CD4-positive, alpha-beta T cell (primary cell): ENCODE results near the gene FRYL. TPM values are rescaled to one million over a fixed set of nuclear protein-coding genes. Genes with fewer than 3 reads are reported as not detected.
"Not testable (repeated sequence)": the region's sequence is repeated elsewhere in the genome, so short reads cannot be mapped to it uniquely, and the experiment has no call there.

Experiments used
- ATAC-seq: fragments of 200-7000 bp; cut with Tn5 transposase; one replicate; pipeline ENCODE4 v1.10.0; 2022; ENCODE audit warnings: mild to moderate bottlenecking; ENCODE audit not compliant: poor library complexity
- CTCF ChIA-PET: fragments of 350-600 bp; sonication (Branson Sonifier 250); formaldehyde crosslinking; loops from one replicate; lab custom pipeline; 2021; ENCODE audit warnings: antibody characterized with exemption, inconsistent platforms; lab: Charles Lee
- POLR2A ChIA-PET: fragments of 350-600 bp; sonication (Branson Sonifier 250); formaldehyde crosslinking; loops from one replicate; lab custom pipeline; 2021; ENCODE audit warnings: antibody characterized with exemption, inconsistent platforms; lab: Charles Lee
- DNase-seq, 14 experiments: peaks; one replicate each; pipeline ENCODE4 v3.0.0-alpha.2; 2013 to 2020; ENCODE audit warnings: mixed read lengths in 2 of 14
- H3K27ac ChIP-seq, 2 donors: one replicate each; pipeline versions ENCODE4 v1.5.1 to v1.7.0; 2013; ENCODE audit warnings: low read length in 2 of 2, low read depth in 1 of 2, mild to moderate bottlenecking in 1 of 2
- H3K27me3 ChIP-seq, 2 experiments: 1 replicate in 1 of 2; 2 replicates in 1 of 2; pipeline versions ENCODE4 v1.6.1 to v1.7.0; 2013; ENCODE audit warnings: low read length in 2 of 2, control low read depth in 1 of 2, mild to moderate bottlenecking in 1 of 2, moderate library complexity in 1 of 2; ENCODE audit not compliant: insufficient read depth in 2 of 2, control insufficient read depth in 1 of 2
- H3K36me3 ChIP-seq: one replicate; pipeline ENCODE4 v1.6.1; 2013; ENCODE audit warnings: low read length, control low read depth; ENCODE audit not compliant: insufficient read depth
- H3K4me1 ChIP-seq: one replicate; pipeline ENCODE4 v1.6.1; 2013; ENCODE audit warnings: low read length, control low read depth; ENCODE audit not compliant: insufficient read depth
- H3K4me3 ChIP-seq: one replicate; pipeline ENCODE4 v1.5.1; 2013; ENCODE audit warnings: mild to moderate bottlenecking, low read length, moderate library complexity
- H3K9me3 ChIP-seq, 2 experiments: 1 replicate in 1 of 2; 2 replicates in 1 of 2; pipeline versions ENCODE4 v1.6.1 to v1.7.0; 2013; ENCODE audit warnings: low read length in 2 of 2, mild to moderate bottlenecking in 2 of 2, control low read depth in 1 of 2, moderate library complexity in 1 of 2; ENCODE audit not compliant: control insufficient read depth in 1 of 2, insufficient read depth in 1 of 2
- H3K27ac Mint-ChIP-seq: one replicate; pipeline ENCODE4 v1.8.0; 2020; ENCODE audit warnings: mixed read lengths
- H3K27me3 Mint-ChIP-seq: one replicate; pipeline ENCODE4 v1.8.0; 2021; ENCODE audit warnings: mixed read lengths
- H3K36me3 Mint-ChIP-seq: one replicate; pipeline ENCODE4 v1.8.0; 2021; ENCODE audit warnings: low read depth, mixed read lengths
- H3K4me1 Mint-ChIP-seq: one replicate; pipeline ENCODE4 v1.8.0; 2021; ENCODE audit warnings: low read depth, mixed read lengths
- H3K4me3 Mint-ChIP-seq: one replicate; pipeline ENCODE4 v1.8.0; 2020; ENCODE audit warnings: mild to moderate bottlenecking, mixed read lengths
- H3K9me3 Mint-ChIP-seq: one replicate; pipeline ENCODE4 v1.8.0; 2020; ENCODE audit warnings: mixed read lengths
- intact Hi-C, 2 experiments: fragments of 100-400 bp; cut with DNase I in 1 of 2; cut with micrococcal nuclease in 1 of 2; formaldehyde crosslinking; loops; one replicate each; pipeline versions ENCODE4 v1.15.1 to v1.9.0; 2023 to 2025; cut with DNase I, micrococcal nuclease
- total RNA-seq, 174 experiments: library from RNA in 2 of 174; stranded (reverse) in 2 of 174; gene quantifications; one replicate each; pipeline ENCODE4 v1.2.3 and lab custom pipeline; 2021 to 2026
- TF ChIP-seq, protein P1 (sequence below): fragments of 200-600 bp; IDR thresholded peaks from one replicate; pipeline ENCODE4 v1.8.0; 2022; ENCODE audit warnings: antibody characterized with exemption, mild to moderate bottlenecking

Gene FRYL
- total RNA-seq, 2 experiments from 2014 or later = 86.1 to 87.7 TPM

DNA sequence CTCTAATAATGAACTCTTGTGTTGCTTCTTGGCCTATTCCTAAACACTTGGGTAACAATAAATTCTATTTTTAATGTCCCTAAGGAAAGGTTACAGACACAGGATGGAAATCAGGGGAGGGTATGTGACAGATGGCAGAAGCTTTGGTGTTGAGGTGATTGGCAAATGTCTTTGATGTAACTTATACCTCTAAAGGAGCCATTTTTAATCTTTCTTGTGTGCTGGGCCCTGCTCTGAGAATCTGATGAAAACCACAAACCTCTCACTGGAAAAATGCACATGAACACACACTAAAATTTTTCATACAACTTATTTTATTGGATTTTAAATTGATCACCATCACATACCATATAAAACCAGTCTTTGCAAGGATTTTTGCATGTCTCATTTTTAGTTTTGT, 17.7 kb downstream of the FRYL start:
- ATAC-seq = no peak
- no peak for DNase-seq
- Mint-ChIP-seq H3K27ac (no peak overlapping the region), H3K9me3 (no peaks in the 10 kb centered on the region), H3K4me1 (peaks cover 53% of the 10 kb centered on the region), H3K4me3 (no peak overlapping the region), H3K27me3 (no peaks in the 10 kb centered on the region), H3K36me3 (peaks cover 51% of the 10 kb centered on the region)
- Histone ChIP-seq H3K4me3 (no peak overlapping the region), H3K36me3 (no peaks in the 10 kb centered on the region), H3K27me3 (no peaks in the 10 kb centered on the region), H3K4me1 (peaks cover 17% of the 10 kb centered on the region), H3K27ac (no peak overlapping the region), H3K9me3 (no peaks in the 10 kb centered on the region)
- CTCF ChIA-PET = no interaction called here
- POLR2A ChIA-PET = no interaction called here
- TF ChIP-seq, protein P1, sequence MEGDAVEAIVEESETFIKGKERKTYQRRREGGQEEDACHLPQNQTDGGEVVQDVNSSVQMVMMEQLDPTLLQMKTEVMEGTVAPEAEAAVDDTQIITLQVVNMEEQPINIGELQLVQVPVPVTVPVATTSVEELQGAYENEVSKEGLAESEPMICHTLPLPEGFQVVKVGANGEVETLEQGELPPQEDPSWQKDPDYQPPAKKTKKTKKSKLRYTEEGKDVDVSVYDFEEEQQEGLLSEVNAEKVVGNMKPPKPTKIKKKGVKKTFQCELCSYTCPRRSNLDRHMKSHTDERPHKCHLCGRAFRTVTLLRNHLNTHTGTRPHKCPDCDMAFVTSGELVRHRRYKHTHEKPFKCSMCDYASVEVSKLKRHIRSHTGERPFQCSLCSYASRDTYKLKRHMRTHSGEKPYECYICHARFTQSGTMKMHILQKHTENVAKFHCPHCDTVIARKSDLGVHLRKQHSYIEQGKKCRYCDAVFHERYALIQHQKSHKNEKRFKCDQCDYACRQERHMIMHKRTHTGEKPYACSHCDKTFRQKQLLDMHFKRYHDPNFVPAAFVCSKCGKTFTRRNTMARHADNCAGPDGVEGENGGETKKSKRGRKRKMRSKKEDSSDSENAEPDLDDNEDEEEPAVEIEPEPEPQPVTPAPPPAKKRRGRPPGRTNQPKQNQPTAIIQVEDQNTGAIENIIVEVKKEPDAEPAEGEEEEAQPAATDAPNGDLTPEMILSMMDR = no peak
- intact Hi-C loops = no loop called here

DNA sequence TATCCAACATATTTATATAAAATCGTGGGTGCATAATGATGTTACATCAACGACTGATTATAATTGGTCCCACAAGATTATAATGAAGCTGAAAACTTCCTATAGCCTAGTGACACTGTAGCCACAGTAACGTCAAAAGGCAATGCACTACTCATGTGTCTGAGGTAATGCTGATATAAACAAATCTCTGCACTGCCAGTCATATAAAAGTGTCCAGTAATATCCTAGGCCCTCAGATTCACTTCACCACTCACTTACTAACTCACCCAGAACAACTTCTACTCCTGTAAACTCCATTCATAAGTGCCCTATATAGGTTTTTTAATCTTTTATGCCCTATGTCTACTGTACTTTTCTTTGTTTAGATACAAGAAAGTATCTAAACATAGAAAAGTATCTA, 18.8 kb downstream of the FRYL start:
- H3K4me1 ChIP-seq = peaks cover 14% of the 10 kb centered on the region
- no peak overlapping the region for H3K27ac Mint-ChIP-seq
- TF ChIP-seq, protein P1 = no peak
- ChIA-PET CTCF (no interaction called here), POLR2A (no interaction called here)
- H3K9me3 ChIP-seq = no peaks in the 10 kb centered on the region
- no peaks in the 10 kb centered on the region for H3K27me3 ChIP-seq
- DNase-seq (no peak), ATAC-seq (no peak)
- no peaks in the 10 kb centered on the region for H3K27me3 Mint-ChIP-seq
- H3K4me1 Mint-ChIP-seq = peaks cover 50% of the 10 kb centered on the region
- H3K4me3 ChIP-seq = no peak overlapping the region
- no peak overlapping the region for H3K27ac ChIP-seq
- intact Hi-C loops = no loop called here
- peaks cover 42% of the 10 kb centered on the region for H3K36me3 Mint-ChIP-seq
- H3K36me3 ChIP-seq = no peaks in the 10 kb centered on the region
- no peaks in the 10 kb centered on the region for H3K9me3 Mint-ChIP-seq
- no peak overlapping the region for H3K4me3 Mint-ChIP-seq

DNA sequence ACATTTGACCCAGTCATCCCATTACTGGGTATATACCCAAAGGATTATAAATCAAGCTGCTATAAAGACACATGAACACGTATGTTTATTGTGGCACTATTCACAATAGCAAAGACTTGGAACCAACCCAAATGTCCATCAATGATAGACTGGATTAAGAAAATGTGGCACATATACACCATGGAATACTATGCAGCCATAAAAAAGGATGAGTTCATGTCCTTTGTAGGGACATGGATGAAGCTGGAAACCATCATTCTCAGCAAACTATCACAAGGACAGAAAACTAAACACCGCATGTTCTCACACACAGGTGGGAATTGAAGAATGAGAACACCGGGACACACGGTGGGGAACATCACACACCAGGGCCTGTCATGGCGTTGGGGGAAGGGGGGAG, 21.4 kb downstream of the FRYL start:
- H3K27me3 ChIP-seq, POLR2A ChIA-PET, H3K27ac Mint-ChIP-seq, ATAC-seq, H3K27me3 Mint-ChIP-seq, H3K4me1 ChIP-seq, H3K27ac ChIP-seq, intact Hi-C loops, H3K4me3 Mint-ChIP-seq, H3K36me3 ChIP-seq, DNase-seq, CTCF ChIA-PET, H3K4me3 ChIP-seq, H3K9me3 Mint-ChIP-seq, H3K9me3 ChIP-seq: not testable (repeated sequence)
- Mint-ChIP-seq H3K4me1 (peaks cover 53% of the 10 kb centered on the region), H3K36me3 (peaks cover 30% of the 10 kb centered on the region)

DNA sequence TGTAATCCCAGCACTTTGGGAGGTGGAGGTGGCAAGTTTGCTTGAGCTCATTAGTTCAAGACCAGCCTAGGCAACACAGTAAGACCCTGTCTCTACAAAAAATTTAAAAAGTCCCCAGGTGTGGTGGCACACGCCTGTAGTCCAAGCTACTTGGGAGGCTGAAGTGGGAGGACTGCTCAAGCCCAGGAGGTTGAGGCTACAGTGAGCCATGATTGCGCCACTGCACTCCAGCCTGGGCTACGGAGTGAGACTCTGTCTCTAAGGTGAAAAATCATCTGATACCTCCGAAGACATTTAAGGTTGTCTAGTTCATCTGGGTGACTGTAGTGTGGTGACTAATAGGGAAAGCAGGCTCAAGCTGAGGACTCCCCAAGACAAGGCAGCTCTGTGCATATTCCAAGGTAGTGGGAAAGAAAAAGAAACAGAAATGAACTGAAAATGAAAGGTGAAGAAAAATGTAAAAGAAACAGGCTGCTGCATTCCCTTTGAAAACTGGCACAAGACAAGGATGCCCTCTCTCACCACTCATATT, 23.3 kb downstream of the FRYL start:
- Mint-ChIP-seq H3K4me1 (peaks cover 61% of the 10 kb centered on the region), H3K4me3 (no peak overlapping the region), H3K27ac (no peak overlapping the region), H3K9me3 (no peaks in the 10 kb centered on the region), H3K27me3 (no peaks in the 10 kb centered on the region), H3K36me3 (peaks cover 28% of the 10 kb centered on the region)
- intact Hi-C loops = no loop called here
- Histone ChIP-seq H3K9me3 (peaks cover 0 to 5% of the 10 kb centered on the region in 2 experiments), H3K4me3 (no peak overlapping the region), H3K4me1 (no peaks in the 10 kb centered on the region), H3K27ac (no peak overlapping the region), H3K27me3 (no peaks in the 10 kb centered on the region), H3K36me3 (no peaks in the 10 kb centered on the region)
- TF ChIP-seq, protein P1 = no peak
- ChIA-PET POLR2A (no interaction called here), CTCF (no interaction called here)
- DNase-seq (no peak), ATAC-seq (no peak)
